Motor neuron (in vitro differentiated cells): ENCODE measurements around the gene DLGAP1. TPM values are rescaled to one million over a fixed set of nuclear protein-coding genes. Genes with fewer than 3 reads are reported as not detected.
A peak's percentile ranks its signal among the peaks of the same experiment; 100 is the strongest.

Experiments
- ATAC-seq, 8 experiments: fragments of 200-7000 bp; cut with Tn5 transposase; replicated peaks in 6 of 8; 2 replicates each; pipeline ENCODE4 v1.8.0; 2021; ENCODE audit warnings: mild to moderate bottlenecking in 8 of 8, moderate library complexity in 8 of 8
- H3K27ac ChIP-seq, 2 donors: fragments of 250-450 bp; sonication (Bioruptor Pico); 2 replicates each; pipeline ENCODE4 v1.9.0; 2021; ENCODE audit warnings: antibody characterized with exemption in 2 of 2, mild to moderate bottlenecking in 2 of 2, moderate library complexity in 1 of 2
- H3K4me1 ChIP-seq, 2 donors: fragments of 250-450 bp; sonication (Bioruptor Pico); replicated peaks in 1 of 2; 2 replicates each; pipeline ENCODE4 v1.6.1; 2021; ENCODE audit warnings: antibody characterized with exemption in 2 of 2, mild to moderate bottlenecking in 2 of 2, moderate library complexity in 1 of 2
- H3K4me3 ChIP-seq, 5 donors: fragments of 250-450 bp; sonication (Bioruptor Pico); 2 replicates each; pipeline ENCODE4 v1.9.0; 2021; ENCODE audit warnings: antibody characterized with exemption in 5 of 5, mild to moderate bottlenecking in 5 of 5, moderate library complexity in 4 of 5
- WGBS, 10 experiments: fragments of 450-650 bp; shearing (Covaris generic); methylation state at CpG; one replicate each; pipeline ENCODE4 v1.0.0; 2022; 5-methylcytosine and 5-hydroxymethylcytosine counted together
- in situ Hi-C, 9 experiments: fragments of 400-800 bp; cut with MboI; loops; one replicate each; pipeline ENCODE4 v1.15.0; 2021; ENCODE audit warnings: low sequenced_read_pairs in 9 of 9, low pct_unique_long_range_greater_than_20kb in 2 of 9; ENCODE audit not compliant: unreplicated experiment in 9 of 9
- total RNA-seq, 8 experiments: library from RNA; unstranded; fragments of 300-600 nt; gene quantifications; 2 replicates each; pipeline versions ENCODE4 v1.2.3 to v1.2.4, GENCODE V29; 2022

The DLGAP1 gene
- total RNA-seq, 8 experiments from 2014 or later, result 0.36 to 38.2 (median 16.6) TPM

DNA sequence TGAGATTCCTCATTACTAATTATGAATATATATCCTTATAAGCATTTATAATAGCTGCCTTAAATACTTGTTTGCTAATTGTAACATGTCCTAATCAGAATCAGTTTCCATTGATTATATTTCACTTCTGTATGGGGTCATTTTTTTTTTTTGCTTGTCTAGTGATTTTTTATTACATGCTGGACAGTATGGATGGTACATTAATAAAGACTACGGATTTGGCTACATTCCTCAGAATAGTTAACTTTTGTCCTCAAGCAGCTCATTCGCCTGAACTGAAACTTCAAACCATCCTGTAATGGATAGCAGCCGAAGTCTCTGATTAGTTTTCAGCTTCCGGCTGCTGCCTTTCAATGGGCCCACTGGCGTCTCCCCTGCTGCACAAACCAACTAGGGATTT lies 993.4 kb downstream of the DLGAP1 start:
- ATAC-seq, result no peak
- in situ Hi-C loops, result loop anchor here in 4 of 9 experiments (10.0 to 25.0 kb wide), 3 partner anchors 123 to 203 kb away; no protein-coding TSS in a partner anchor
- 80 to 100% (median 93%) methylated on average over 1 to 5 of the region's 5 CpGs for WGBS, 10 experiments
- Histone ChIP-seq H3K4me1 (peaks cover 6 to 10% of the 10 kb centered on the region in 2 donors), H3K27ac (no peak overlapping the region), H3K4me3 (no peak overlapping the region)

DNA sequence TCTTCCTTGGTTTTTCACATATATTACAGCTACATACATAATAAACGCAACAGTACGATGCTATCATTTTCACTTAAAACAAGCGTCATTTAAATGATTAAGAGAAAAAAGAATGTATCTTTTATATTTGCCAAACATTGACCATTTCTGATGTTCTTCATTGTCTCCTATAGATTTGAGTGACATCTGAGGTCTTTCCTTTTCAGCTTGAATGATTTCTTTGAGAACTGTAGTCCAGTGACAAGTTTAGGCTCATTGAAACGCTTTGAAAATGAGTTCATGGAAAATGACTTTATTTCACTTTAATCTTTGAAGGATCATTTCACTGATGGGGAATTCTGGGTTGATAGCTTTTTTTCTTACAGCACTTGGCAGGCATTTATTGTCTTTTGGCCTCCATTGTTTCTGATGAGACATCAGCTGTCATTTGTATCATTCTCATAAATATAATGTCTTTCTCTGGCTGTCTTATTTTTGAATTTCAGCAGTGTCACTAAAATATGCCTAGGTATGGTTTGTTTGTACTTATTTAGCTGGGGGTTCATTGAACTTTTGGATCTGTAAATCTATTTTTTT lies 994.2 kb downstream of the DLGAP1 start:
- WGBS, 10 experiments, result 83 to 100% (median 96%) methylated on average over 3 to 4 of the region's 4 CpGs; no CpG with 5 or more reads in 1 of the 10 experiments
- no peak overlapping the region for H3K27ac ChIP-seq
- ATAC-seq, result no peak
- H3K4me1 ChIP-seq, result peaks cover 10 to 13% of the 10 kb centered on the region in 2 donors
- in situ Hi-C loops, result loop anchor here in 4 of 9 experiments (10.0 to 25.0 kb wide), 3 partner anchors 124 to 204 kb away; no protein-coding TSS in a partner anchor
- H3K4me3 ChIP-seq, result no peak overlapping the region

DNA sequence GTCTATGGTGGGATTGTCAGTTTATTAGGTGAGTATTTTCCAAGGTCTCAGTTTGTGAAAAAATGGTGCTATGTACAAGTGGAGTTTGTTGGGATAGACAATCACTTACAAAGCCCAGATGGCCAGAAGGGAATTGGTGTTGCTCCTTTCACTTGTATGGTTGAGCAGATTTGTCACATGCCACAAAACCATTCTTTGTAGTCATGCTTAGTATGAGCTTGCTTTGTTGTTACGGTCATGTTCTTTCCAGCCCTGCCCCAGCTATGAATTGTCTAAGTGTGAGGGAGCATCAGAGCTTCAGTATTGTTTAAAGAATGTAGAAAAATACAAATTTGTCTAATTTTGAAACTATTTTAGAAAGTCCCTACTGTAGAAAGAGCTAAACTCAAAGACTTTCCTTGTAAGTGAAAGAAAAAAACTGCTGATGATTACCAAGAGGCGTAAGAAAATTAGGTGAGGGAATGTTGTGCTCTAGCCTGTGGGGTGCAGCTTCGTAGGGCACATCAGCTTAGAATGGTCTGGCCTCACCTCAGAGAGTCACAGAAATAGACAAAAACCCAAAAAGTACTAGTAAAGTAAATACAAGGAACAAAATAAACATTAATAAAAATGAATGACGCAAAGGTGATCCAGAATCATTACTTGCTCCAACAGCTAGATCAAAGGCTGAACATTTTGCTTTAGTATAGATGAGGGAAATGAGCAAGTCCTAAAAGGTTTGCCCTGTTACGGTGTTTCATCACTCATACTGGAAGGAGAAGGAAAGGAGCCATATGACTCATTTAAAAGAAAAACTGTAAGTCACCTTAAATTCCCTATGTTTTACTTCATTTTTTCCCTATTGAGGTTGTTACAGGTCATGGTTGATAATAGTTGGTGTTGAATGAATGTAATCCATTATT lies 995.9 kb downstream of the DLGAP1 start:
- peak in 5 of 8 experiments; percentile 57 to 86 (median 78) for ATAC-seq
- Histone ChIP-seq H3K4me1 (peaks cover 14 to 21% of the 10 kb centered on the region in 2 donors), H3K4me3 (no peak overlapping the region), H3K27ac (no peak overlapping the region)
- WGBS, 10 experiments, result 75 to 96% (median 85%) methylated on average over 2 to 5 of the region's 5 CpGs; no CpG with 5 or more reads in 1 of the 10 experiments
- in situ Hi-C loops, result loop anchor here in 3 of 9 experiments (25.0 kb wide), 1 partner anchor 128 kb away; no protein-coding TSS in a partner anchor

DNA sequence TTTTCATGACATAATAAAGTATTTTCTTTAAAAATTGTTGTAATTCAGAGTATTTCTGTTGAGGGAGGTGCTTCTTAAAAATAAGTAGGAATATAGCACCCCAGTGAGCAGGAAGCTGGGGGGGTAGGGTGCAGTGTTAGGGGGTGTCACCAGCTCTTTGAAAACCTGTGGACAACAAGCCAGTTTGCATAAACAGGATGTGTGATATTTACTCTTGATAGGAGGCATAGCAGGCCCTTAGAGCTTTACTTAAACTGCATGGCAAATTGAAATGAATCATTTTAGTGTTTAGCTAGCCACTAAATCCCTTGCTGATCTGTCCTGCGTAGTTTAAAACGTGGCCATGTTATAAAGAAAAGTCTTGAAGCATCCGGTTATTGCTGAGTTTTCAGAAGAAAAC lies 996.7 kb downstream of the DLGAP1 start:
- no peak for ATAC-seq
- Histone ChIP-seq H3K27ac (no peak overlapping the region), H3K4me3 (no peak overlapping the region), H3K4me1 (peaks cover 14 to 21% of the 10 kb centered on the region in 2 donors)
- in situ Hi-C loops, result loop anchor here in 3 of 9 experiments (25.0 kb wide), 1 partner anchor 129 kb away; no protein-coding TSS in a partner anchor
- 63 to 100% (median 80%) methylated on average over 1 to 3 of the region's 3 CpGs; no CpG with 5 or more reads in 1 of the 10 experiments for WGBS, 10 experiments

DNA sequence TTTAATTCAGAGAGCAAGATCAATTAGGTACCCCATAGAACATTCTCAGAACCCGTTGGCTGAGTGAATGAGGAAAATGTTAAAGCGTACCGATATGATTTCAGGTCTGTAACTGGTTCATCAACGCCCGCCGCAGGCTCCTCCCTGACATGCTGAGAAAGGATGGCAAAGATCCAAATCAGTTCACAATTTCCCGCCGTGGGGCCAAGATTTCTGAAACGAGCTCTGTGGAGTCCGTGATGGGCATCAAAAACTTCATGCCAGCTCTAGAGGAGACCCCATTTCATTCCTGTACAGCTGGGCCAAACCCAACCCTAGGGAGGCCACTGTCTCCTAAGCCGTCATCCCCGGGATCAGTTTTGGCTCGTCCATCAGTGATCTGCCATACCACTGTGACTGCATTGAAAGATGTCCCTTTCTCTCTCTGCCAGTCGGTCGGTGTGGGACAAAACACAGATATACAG lies 997.8 kb downstream of the DLGAP1 start:
- no peak for ATAC-seq
- no peak overlapping the region for H3K27ac ChIP-seq
- WGBS, 10 experiments, result 66 to 100% (median 90%) methylated on average over 1 to 14 of the region's 15 CpGs
- no peak overlapping the region for H3K4me3 ChIP-seq
- peaks cover 14 to 21% of the 10 kb centered on the region in 2 donors for H3K4me1 ChIP-seq
- in situ Hi-C loops, result loop anchor here in 3 of 9 experiments (25.0 kb wide), 1 partner anchor 130 kb away; no protein-coding TSS in a partner anchor

DNA sequence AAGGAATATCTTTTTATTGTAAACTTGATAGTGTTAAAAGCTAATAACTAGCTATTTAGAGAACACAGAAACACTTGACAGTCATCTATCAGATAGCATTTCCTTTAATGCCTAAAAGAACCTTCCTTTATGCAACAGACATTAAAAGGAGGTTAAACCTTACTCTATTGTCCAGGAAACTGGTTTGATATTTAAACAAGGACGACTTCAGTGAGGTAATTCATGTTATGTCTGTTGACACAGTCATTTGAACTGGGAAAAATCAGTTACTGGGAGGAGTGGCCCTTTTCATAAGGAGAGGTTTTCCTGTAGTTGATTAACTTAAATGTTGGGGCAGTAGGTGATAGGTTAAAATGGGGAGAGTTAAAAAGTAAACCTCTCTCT lies 998.4 kb downstream of the DLGAP1 start:
- WGBS, 10 experiments, result 0 to 83% (median 36%) methylated on average over 1 of the region's 1 CpG; no CpG with 5 or more reads in 3 of the 10 experiments
- peaks cover 14 to 21% of the 10 kb centered on the region in 2 donors for H3K4me1 ChIP-seq
- no peak overlapping the region for H3K27ac ChIP-seq
- ATAC-seq, result no peak
- no peak overlapping the region for H3K4me3 ChIP-seq
- in situ Hi-C loops, result loop anchor here in 3 of 9 experiments (25.0 kb wide), 1 partner anchor 131 kb away; no protein-coding TSS in a partner anchor

DNA sequence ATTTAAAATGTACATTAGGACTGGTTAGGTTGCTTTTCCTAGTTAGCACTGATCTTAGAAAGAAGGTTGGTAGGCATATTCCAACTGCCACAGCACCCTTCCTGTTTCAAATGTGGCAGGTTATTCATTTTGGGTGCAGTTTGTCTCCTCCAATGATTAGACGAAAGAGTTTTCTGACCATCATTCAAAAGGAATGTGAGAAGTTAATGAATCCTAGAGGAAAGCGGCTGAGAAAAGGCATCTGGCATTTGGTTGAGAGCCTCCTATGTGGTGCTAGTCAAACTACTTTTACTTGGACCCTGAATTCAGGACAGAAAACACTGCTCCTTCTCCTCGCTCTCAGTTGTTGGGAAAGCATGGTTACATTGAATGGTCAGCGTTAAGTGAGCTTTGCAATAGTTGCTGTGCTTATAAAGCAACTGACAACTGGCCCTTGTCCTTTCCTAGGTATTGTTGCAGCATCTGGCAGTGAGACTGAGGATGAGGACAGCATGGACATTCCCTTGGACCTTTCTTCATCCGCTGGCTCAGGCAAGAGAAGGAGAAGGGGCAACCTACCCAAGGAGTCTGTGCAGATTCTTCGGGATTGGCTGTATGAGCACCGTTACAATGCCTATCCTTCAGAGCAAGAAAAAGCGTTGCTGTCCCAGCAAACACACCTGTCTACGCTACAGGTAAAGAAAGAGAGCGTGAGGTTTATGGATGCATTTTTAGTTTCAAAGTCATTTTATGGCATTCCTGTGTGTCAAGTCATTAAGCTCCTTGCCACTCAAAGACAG lies 999.0 kb downstream of the DLGAP1 start:
- in situ Hi-C loops, result loop anchor here in 3 of 9 experiments (25.0 kb wide), 1 partner anchor 131 kb away; no protein-coding TSS in a partner anchor
- Histone ChIP-seq H3K4me3 (no peak overlapping the region), H3K4me1 (peaks cover 14 to 21% of the 10 kb centered on the region in 2 donors), H3K27ac (no peak overlapping the region)
- whole genome bisulfite sequencing, 10 experiments, result 40 to 89% (median 67%) methylated on average over 1 to 10 of the region's 10 CpGs
- ATAC-seq, result no peak

DNA sequence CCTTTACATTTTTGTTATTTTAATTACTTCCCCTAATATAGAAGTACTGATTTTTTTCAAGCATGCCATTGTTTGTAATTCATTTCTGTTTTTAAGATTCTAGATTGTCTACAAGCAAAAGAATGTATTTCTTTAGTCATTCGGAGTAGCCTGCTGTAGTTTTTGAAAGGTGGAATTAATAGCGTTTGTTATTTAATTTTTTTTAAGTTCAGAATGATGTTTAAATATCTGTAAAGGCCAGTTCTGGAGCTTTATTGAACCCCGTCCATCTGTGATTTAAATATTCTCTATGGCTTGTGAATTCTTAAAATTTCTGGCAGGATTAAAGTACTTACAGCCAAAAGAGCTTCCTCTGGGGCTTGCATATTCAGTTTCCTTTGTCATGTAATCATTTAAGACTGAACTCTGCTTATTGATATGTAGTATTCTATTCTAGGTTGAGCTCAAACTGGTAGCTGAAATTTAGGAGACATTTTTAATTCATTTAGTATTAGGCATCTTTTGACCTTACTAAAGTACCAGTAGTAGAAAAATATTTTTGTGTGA lies 999.9 kb downstream of the DLGAP1 start:
- in situ Hi-C loops, result loop anchor here in 3 of 9 experiments (25.0 kb wide), 1 partner anchor 132 kb away; no protein-coding TSS in a partner anchor
- ATAC-seq, result no peak
- peak overlapping the region in 4 of 5 donors; percentile 2 to 79 (median 65) for H3K4me3 ChIP-seq

DNA sequence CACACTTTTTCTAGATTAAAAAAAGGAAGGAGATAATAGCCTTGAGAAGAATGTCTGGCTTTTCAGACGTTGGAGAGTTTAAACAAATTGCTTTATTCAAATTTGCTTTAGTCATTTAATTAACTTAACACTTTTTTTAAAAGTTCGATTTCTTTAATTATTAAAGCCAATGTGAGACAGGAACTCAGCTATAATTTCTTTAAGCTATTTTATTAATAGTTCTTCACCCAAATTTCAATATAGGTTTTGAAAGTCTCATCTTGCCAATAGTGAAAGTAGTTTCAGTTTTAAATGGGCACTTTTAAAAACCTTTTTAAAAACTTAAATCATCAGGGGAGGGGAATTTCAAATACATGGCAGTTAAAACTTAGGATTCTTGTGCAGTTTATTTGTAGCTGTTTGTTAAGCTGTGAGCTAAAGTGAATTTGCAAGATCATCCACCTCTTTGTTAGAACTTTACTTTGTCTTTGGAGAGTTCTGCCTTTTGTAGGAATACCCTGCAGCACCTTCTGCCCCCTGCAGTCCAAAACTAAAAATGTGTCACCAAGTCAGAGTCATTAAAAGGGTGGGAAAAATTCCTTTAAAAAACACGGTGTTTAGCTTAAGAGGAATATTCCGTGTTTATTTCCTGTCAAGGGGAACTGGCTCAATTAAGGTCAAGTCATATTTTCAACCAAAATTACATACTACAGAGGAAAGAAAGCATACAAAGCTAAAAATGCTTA lies 1000.6 kb downstream of the DLGAP1 start:
- H3K4me1 ChIP-seq, result peaks cover 14 to 21% of the 10 kb centered on the region in 2 donors
- 0 to 22% (median 1%) methylated on average over 1 to 4 of the region's 4 CpGs for WGBS, 10 experiments
- no peak overlapping the region for H3K27ac ChIP-seq
- in situ Hi-C loops, result loop anchor here in 3 of 9 experiments (25.0 kb wide), 1 partner anchor 133 kb away; no protein-coding TSS in a partner anchor
- no peak for ATAC-seq
- H3K4me3 ChIP-seq, result peak overlapping the region in 4 of 5 donors; percentile 60 to 79 (median 70)

More for the DNA sequence above, 999.9 kb downstream of the DLGAP1 start:
- WGBS, 10 experiments, result 0 to 41% (median 17%) methylated on average over 1 to 3 of the region's 3 CpGs
- Histone ChIP-seq H3K27ac (no peak overlapping the region), H3K4me1 (peaks cover 14 to 21% of the 10 kb centered on the region in 2 donors)

DNA sequence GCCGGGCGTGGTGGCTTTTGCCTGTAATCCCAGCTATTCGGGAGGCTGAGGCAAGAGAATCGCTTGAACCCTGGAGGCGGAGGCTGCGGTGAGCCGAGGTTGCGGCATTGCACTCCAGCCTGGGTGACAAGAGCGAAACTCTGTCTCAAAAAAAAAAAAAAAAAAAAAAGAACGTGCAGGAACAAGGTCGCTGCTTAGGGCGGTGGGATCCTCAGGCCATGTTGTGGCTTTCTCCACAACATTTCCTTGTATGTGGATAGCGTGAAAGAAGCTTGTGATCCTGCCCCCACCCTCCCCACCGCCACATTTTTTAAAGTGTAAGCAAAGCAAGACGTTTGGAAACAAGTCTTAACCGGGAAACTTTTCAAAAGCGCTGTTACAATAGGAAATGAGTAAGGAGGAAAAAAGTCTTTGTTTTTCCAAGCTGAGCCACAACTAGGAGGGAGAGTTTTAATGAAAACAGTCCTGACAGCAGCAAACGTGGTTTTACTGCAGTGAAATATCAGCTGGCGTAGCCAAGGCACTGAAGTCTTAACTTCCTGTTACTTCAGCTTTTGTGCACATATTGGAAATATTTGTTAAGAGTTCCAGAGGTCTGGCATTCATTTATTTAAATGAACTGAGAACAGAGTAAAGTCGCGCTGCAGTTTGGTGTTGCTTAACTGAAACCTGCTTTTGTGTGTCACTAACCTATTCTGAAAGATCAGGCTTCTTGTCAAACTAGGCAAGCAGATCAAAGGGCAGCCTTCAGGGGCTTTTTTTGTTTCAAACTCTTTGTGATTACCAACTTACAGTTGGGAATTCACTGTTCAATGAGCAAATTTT lies 1001.4 kb downstream of the DLGAP1 start:
- in situ Hi-C loops, result loop anchor here in 3 of 9 experiments (25.0 kb wide), 1 partner anchor 134 kb away; no protein-coding TSS in a partner anchor
- peak overlapping the region in 1 of 2 donors; percentile 91 for H3K27ac ChIP-seq
- 0 to 27% (median 10%) methylated on average over 2 to 18 of the region's 21 CpGs; no CpG with 5 or more reads in 1 of the 10 experiments for WGBS, 10 experiments

More for the DNA sequence above, 1001.4 kb downstream of the DLGAP1 start:
- H3K4me3 ChIP-seq, result peak overlapping the region; percentile 6 to 79 (median 70)
- peak in 2 of 8 experiments; percentile 0 to 4 for ATAC-seq
- H3K4me1 ChIP-seq, result peaks cover 13 to 20% of the 10 kb centered on the region in 2 donors
